ENCODE results near the gene GABBR2. TPM values are rescaled to one million over a fixed set of nuclear protein-coding genes. Genes with fewer than 3 reads are reported as not detected.

Gene GABBR2
- total and polyA plus RNA-seq, 2 of the 8 experiments (the other 6 are each of a cell fraction or from before 2014, with no cell fraction given) = 0.50 to 1.2 TPM

DNA sequence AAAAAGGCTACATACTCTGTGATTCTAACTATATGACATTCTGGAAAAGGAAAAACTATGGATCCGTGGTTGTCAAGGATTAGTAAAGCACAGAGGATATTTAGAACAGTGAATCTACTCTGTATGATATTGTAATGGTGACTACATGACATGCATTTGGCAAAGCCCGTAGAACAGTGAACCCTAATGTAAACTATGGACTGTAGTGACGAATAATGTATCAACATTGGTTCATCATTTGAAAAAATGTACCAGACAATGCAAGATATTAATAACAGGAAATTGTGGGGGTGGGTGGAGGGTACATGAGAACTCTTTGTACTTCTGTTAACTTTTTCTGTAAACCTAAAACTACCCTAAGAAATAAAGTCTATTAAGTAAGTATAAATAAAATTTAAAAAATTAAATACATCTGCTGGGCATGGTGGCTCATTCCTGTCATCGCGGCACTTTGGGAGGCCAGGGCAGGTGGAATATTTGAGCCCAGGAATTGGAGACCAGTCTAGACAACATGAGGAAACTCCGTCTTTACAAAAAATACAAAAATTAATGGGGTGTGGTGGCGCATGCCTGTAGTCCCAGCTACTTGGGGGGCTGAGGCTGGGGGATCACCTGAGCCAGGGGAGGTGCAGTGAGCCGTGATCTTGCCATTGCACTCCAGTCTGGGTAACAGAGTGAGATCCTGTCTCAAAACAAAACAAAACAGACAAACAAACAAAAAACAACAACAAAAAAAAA is 351.6 kb downstream of the GABBR2 start:
- Histone ChIP-seq H3K36me3 (ENCODE audit: control insufficient read depth in 2 of 4, insufficient read depth in 4 of 4, low read length in 3 of 4) (no peaks in the 10 kb centered on the region), H2AFZ (ENCODE audit: low read length) (no peak overlapping the region), H3K9ac (replicated peaks in 1 of 4; ENCODE audit: extremely low read depth in 1 of 4, low read depth in 3 of 4, low read length in 3 of 4) (no peak overlapping the region), H3K79me2 (ENCODE audit: control insufficient read depth in 1 of 2, insufficient read depth in 2 of 2, low read length in 2 of 2) (no peaks in the 10 kb centered on the region), H3K14ac (ENCODE audit: insufficient read length) (no peak overlapping the region), H3K9me3 (ENCODE audit: insufficient read depth in 2 of 2, low read depth in 1 of 2, low read length in 1 of 2) (peaks cover 0 to 4% of the 10 kb centered on the region in 2 experiments; a peak in 1 of 4 replicates), H2BK20ac (ENCODE audit: low read length) (no peak overlapping the region), H4K8ac (ENCODE audit: extremely low read depth, insufficient read depth, low read length) (no peak overlapping the region), H2BK12ac (ENCODE audit: low read depth, low read length) (no peak overlapping the region), H2AK5ac (ENCODE audit: low read depth, low read length) (no peak overlapping the region), H3K79me1 (ENCODE audit: low read depth, low read length) (no peaks in the 10 kb centered on the region), H2BK15ac (ENCODE audit: low read length) (no peak overlapping the region), H3K23me2 (ENCODE audit: low read depth, low read length) (no peaks in the 10 kb centered on the region), H3K27me3 (replicated peaks in 1 of 4; ENCODE audit: control insufficient read depth in 3 of 4, extremely low read depth in 1 of 4, insufficient read depth in 3 of 4, low read length in 3 of 4) (no peaks in the 10 kb centered on the region), H3K18ac (ENCODE audit: extremely low read depth, low read length) (no peak overlapping the region), H3K56ac (replicated peaks; ENCODE audit: insufficient read length, low read depth, low read length) (no peak overlapping the region), H2BK120ac (replicated peaks; ENCODE audit: low read depth, low read length) (no peak overlapping the region), H3K4me3 (ENCODE audit: extremely low read depth in 1 of 4, insufficient read depth in 2 of 4, low read depth in 3 of 4, low read length in 4 of 4) (no peak overlapping the region), H3K4ac (replicated peaks; ENCODE audit: insufficient read length, low read depth, low read length) (no peak overlapping the region), H3K4me1 (replicated peaks in 1 of 4; ENCODE audit: control insufficient read depth in 3 of 4, insufficient read depth in 4 of 4, low read length in 3 of 4) (no peaks in the 10 kb centered on the region; a peak in 1 of 7 replicates), H3K23ac (ENCODE audit: insufficient read length) (no peak overlapping the region), H4K91ac (replicated peaks; ENCODE audit: insufficient read length, low read length) (no peak overlapping the region), H3K27ac (ENCODE audit: low read depth, low read length) (no peak overlapping the region), H2BK5ac (ENCODE audit: low read depth, low read length) (no peak overlapping the region), H4K5ac (ENCODE audit: insufficient read length, low read depth, low read length) (no peak overlapping the region), H4K20me1 (replicated peaks in 1 of 2; ENCODE audit: control insufficient read depth in 1 of 2, insufficient read depth in 2 of 2, low read length in 2 of 2) (no peaks in the 10 kb centered on the region), H3K4me2 (ENCODE audit: insufficient read depth in 1 of 2, low read depth in 2 of 2, low read length in 2 of 2) (no peak overlapping the region)
- DNase-seq (ENCODE audit: low read depth in 1 of 2, low spot score in 2 of 2) (no peak), FAIRE-seq (no peak)
- POLR2A ChIA-PET (ENCODE audit: partially characterized antibody) = no interaction called here
- WGBS, 2 experiments (ENCODE audit: extremely low coverage in 1 of 2, insufficient coverage in 1 of 2, insufficient read length in 1 of 2, insufficient replicate concordance in 2 of 2, low coverage in 1 of 2, low lambda C conversion rate in 2 of 2, missing lambda C conversion rate in 1 of 2) = 90% methylated on average over 8 of the region's 8 CpGs; no CpG with 5 or more reads in 1 of the 2 experiments
- CTCF ChIA-PET (ENCODE audit: partially characterized antibody) = no interaction called here
- TF ChIP-seq POU5F1 (IDR thresholded peaks at IDR 0.05; ENCODE audit: low read depth, low read length) (no peak), CBX8 (IDR thresholded peaks at IDR 0.05; ENCODE audit: borderline replicate concordance, low read depth, low read length) (no peak), NANOG (IDR thresholded peaks at IDR 0.05; ENCODE audit: insufficient read depth, low read depth, low read length, poor library complexity, severe bottlenecking) (no peak), SAP30 (IDR thresholded peaks at IDR 0.05; ENCODE audit: insufficient read depth, insufficient replicate concordance, low read length) (no peak), HDAC2 (IDR thresholded peaks at IDR 0.05; ENCODE audit: borderline replicate concordance in 1 of 2, low read depth in 2 of 2, low read length in 2 of 2) (no peak), EZH2 (IDR thresholded peaks at IDR 0.05; ENCODE audit: low read depth, low read length, severe bottlenecking) (no peak)
- TF ChIP-seq, protein P1, sequence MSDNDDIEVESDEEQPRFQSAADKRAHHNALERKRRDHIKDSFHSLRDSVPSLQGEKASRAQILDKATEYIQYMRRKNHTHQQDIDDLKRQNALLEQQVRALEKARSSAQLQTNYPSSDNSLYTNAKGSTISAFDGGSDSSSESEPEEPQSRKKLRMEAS (IDR thresholded peaks at IDR 0.05) = no peak

All from H1 (cell line).